ENCODE measurements around the gene ALDH1A3.
A peak's percentile ranks its signal among the peaks of the same experiment; 100 is the strongest.

Gene ALDH1A3

DNA sequence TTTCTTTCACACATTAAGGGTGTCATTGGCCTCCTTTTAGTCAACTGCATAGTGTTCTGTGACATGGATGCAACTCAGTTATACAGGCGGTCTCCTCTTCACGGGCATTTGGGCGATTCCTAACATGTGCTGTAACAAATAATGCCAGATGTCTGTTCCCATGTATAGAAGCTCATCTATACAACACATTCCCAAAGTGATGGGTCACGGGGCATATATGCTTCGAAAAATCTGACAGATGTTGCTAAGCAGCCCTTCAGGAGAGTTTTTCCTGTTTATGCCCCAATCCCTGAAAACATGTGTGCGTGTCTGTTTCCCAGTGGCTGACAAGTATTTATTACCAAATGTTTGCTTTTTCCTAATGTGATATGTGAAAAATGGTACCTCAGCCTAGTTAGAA, 65.4 kb downstream of the ALDH1A3 start:
- Histone ChIP-seq H3K27ac (ENCODE audit: low read depth in 2 of 2, low read length in 2 of 2) (no peak overlapping the region), H3K27me3 (ENCODE audit: control insufficient read depth in 2 of 2, insufficient read depth in 2 of 2, low read length in 2 of 2) (no peaks in the 10 kb centered on the region), H3K36me3 (ENCODE audit: control insufficient read depth in 2 of 2, insufficient read depth in 2 of 2, low read length in 2 of 2) (peaks cover 0 to 5% of the 10 kb centered on the region in 2 donors), H3K4me3 (ENCODE audit: low read length in 2 of 2) (no peak overlapping the region), H3K4me1 (ENCODE audit: control insufficient read depth in 2 of 2, insufficient read depth in 2 of 2, low read length in 2 of 2) (peaks cover 2 to 5% of the 10 kb centered on the region in 2 donors), H3K9ac (ENCODE audit: low read depth in 1 of 2, low read length in 2 of 2) (no peak overlapping the region), H3K9me3 (ENCODE audit: control insufficient read depth in 2 of 2, low read length in 2 of 2) (no peaks in the 10 kb centered on the region)

DNA sequence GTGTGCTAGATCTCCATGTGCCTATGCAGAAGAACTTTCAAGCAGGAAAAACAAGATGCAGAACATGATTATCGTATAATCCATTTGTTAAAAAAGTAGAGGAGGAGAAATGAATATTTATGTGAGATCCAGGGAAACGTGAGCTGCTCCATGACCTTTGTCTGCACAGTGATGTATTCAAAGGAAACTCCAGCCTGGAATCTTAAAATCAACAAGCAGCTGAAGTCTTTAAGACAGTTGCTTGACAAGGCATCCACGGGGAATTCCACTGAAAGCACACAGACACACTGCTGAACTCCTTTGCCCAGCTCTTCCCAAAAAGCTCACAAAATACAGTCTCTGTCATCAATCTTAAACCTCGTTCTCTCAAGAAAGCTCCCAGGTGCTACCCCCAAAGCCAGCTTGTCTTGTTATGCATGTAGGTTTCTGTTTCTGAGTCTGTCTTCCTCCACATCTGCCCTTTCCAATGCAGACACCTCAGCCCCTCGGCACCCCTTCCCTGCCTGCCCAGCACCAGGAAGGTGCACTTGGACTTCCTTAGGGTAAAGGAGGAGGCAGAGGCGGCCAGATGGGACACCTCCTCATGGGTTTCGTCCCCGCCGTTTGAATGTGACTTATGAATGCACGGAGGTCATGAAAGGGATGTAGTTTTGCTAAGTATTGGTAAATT, 68.3 kb downstream of the ALDH1A3 start:
- no peaks in the 10 kb centered on the region for H3K27me3 ChIP-seq (ENCODE audit: control insufficient read depth in 2 of 2, insufficient read depth in 2 of 2, low read length in 2 of 2)
- peak overlapping the region in 1 of 2 donors; percentile 8 for H3K9ac ChIP-seq (ENCODE audit: low read depth in 1 of 2, low read length in 2 of 2)
- H3K36me3 ChIP-seq (ENCODE audit: control insufficient read depth in 2 of 2, insufficient read depth in 2 of 2, low read length in 2 of 2): peaks cover 0 to 2% of the 10 kb centered on the region in 2 donors
- H3K4me3 ChIP-seq (ENCODE audit: low read length in 2 of 2): peak overlapping the region in 1 of 2 donors; percentile 28
- H3K27ac ChIP-seq (ENCODE audit: low read depth in 2 of 2, low read length in 2 of 2): peak overlapping the region in 1 of 2 donors; percentile 28
- H3K4me1 ChIP-seq (ENCODE audit: control insufficient read depth in 2 of 2, insufficient read depth in 2 of 2, low read length in 2 of 2): peaks cover 2 to 5% of the 10 kb centered on the region in 2 donors
- H3K9me3 ChIP-seq (ENCODE audit: control insufficient read depth in 2 of 2, low read length in 2 of 2): no peaks in the 10 kb centered on the region

DNA sequence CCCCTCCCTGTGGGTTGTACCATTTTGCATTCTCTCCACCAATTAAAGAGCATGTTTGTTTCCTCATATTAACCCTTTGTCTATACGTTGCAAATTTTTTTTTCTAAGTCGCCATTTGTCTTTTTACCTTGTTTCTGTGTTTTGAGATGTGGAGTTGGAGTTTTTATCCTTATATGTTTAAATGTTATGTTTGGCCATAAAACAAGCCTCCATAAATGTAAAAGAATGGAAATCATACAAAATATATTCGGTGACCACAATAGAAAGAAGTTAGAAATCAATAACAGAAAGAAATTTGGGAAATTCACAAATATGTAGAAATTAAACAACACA, 68.8 kb downstream of the ALDH1A3 start:
- H3K27me3 ChIP-seq (ENCODE audit: control insufficient read depth in 2 of 2, insufficient read depth in 2 of 2, low read length in 2 of 2): no peaks in the 10 kb centered on the region
- H3K9ac ChIP-seq (ENCODE audit: low read depth in 1 of 2, low read length in 2 of 2): no peak overlapping the region
- no peaks in the 10 kb centered on the region for H3K9me3 ChIP-seq (ENCODE audit: control insufficient read depth in 2 of 2, low read length in 2 of 2)
- H3K4me1 ChIP-seq (ENCODE audit: control insufficient read depth in 2 of 2, insufficient read depth in 2 of 2, low read length in 2 of 2): peaks cover 2 to 5% of the 10 kb centered on the region in 2 donors
- peak overlapping the region in 1 of 2 donors; percentile 28 for H3K27ac ChIP-seq (ENCODE audit: low read depth in 2 of 2, low read length in 2 of 2)
- H3K36me3 ChIP-seq (ENCODE audit: control insufficient read depth in 2 of 2, insufficient read depth in 2 of 2, low read length in 2 of 2): peaks cover 0 to 2% of the 10 kb centered on the region in 2 donors
- H3K4me3 ChIP-seq (ENCODE audit: low read length in 2 of 2): peak overlapping the region in 1 of 2 donors; percentile 28

DNA sequence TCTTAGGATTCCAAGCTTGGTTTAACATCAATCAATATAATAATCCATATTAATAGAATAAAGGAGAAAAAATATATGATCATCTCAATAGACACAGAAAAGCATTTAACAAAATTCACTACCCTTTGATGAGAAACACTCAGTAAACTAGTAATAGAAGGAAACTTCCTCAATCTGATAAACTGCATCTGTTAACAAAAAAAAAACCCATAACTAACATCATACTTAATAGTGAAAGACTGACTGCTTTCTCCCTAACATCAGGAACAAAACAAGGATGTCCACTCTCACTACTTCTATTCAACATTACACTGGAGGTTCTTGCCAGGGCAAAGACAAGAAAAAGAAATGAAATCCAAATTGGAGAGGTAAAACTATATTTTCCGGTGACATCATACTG, 70.1 kb downstream of the ALDH1A3 start:
- Histone ChIP-seq H3K9ac (ENCODE audit: low read depth in 1 of 2, low read length in 2 of 2) (no peak overlapping the region), H3K4me1 (ENCODE audit: control insufficient read depth in 2 of 2, insufficient read depth in 2 of 2, low read length in 2 of 2) (peaks cover 0 to 5% of the 10 kb centered on the region in 2 donors), H3K9me3 (ENCODE audit: control insufficient read depth in 2 of 2, low read length in 2 of 2) (no peaks in the 10 kb centered on the region), H3K36me3 (ENCODE audit: control insufficient read depth in 2 of 2, insufficient read depth in 2 of 2, low read length in 2 of 2) (peaks cover 0 to 2% of the 10 kb centered on the region in 2 donors), H3K4me3 (ENCODE audit: low read length in 2 of 2) (no peak overlapping the region), H3K27ac (ENCODE audit: low read depth in 2 of 2, low read length in 2 of 2) (no peak overlapping the region), H3K27me3 (ENCODE audit: control insufficient read depth in 2 of 2, insufficient read depth in 2 of 2, low read length in 2 of 2) (no peaks in the 10 kb centered on the region)

DNA sequence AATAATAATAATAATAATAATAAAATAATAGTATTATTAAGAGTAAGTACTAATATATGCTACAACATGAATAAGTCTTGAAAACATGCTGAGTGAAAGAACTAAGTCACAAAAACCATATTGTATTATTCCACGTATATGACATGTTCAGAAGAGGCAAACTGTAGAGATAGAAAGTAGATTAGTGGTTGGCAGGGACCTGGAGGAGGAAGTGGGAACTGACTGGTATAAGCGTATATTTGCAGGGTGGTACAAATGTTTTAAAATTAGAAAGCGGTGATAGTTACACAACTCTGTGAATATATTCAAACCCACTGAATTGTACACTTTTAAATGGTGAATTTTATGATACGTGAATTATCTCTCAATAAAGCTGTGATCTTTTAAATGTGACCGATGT, 72.3 kb downstream of the ALDH1A3 start:
- H3K4me3 ChIP-seq (ENCODE audit: low read length in 2 of 2): no peak overlapping the region
- peaks cover 0 to 5% of the 10 kb centered on the region in 2 donors for H3K4me1 ChIP-seq (ENCODE audit: control insufficient read depth in 2 of 2, insufficient read depth in 2 of 2, low read length in 2 of 2)
- no peak overlapping the region for H3K9ac ChIP-seq (ENCODE audit: low read depth in 1 of 2, low read length in 2 of 2)
- no peak overlapping the region for H3K27ac ChIP-seq (ENCODE audit: low read depth in 2 of 2, low read length in 2 of 2)
- H3K36me3 ChIP-seq (ENCODE audit: control insufficient read depth in 2 of 2, insufficient read depth in 2 of 2, low read length in 2 of 2): peaks cover 0 to 2% of the 10 kb centered on the region in 2 donors
- H3K27me3 ChIP-seq (ENCODE audit: control insufficient read depth in 2 of 2, insufficient read depth in 2 of 2, low read length in 2 of 2): no peaks in the 10 kb centered on the region
- H3K9me3 ChIP-seq (ENCODE audit: control insufficient read depth in 2 of 2, low read length in 2 of 2): no peaks in the 10 kb centered on the region

DNA sequence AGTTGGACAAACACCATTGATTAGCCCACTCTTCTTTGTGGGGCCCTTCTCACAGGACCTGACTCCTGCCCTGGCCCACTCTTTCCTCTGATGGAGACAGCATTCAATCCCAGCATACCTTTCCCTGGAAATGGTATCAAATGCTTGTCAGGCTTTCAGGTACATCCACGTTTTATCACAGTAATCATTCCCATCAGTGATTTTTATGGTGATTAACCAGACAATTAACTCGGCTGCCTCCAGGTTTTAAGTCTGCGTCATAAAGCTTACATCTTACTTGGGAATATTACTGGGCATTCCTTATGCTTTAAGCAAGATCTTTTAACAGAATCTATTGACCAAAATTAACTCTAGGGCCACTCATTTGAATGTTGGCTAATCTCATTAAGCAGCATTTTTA, 72.9 kb downstream of the ALDH1A3 start:
- Histone ChIP-seq H3K9me3 (ENCODE audit: control insufficient read depth in 2 of 2, low read length in 2 of 2) (no peaks in the 10 kb centered on the region), H3K27me3 (ENCODE audit: control insufficient read depth in 2 of 2, insufficient read depth in 2 of 2, low read length in 2 of 2) (no peaks in the 10 kb centered on the region), H3K9ac (ENCODE audit: low read depth in 1 of 2, low read length in 2 of 2) (no peak overlapping the region), H3K4me1 (ENCODE audit: control insufficient read depth in 2 of 2, insufficient read depth in 2 of 2, low read length in 2 of 2) (peaks cover 0 to 5% of the 10 kb centered on the region in 2 donors), H3K36me3 (ENCODE audit: control insufficient read depth in 2 of 2, insufficient read depth in 2 of 2, low read length in 2 of 2) (peaks cover 0 to 2% of the 10 kb centered on the region in 2 donors), H3K27ac (ENCODE audit: low read depth in 2 of 2, low read length in 2 of 2) (no peak overlapping the region), H3K4me3 (ENCODE audit: low read length in 2 of 2) (no peak overlapping the region)

DNA sequence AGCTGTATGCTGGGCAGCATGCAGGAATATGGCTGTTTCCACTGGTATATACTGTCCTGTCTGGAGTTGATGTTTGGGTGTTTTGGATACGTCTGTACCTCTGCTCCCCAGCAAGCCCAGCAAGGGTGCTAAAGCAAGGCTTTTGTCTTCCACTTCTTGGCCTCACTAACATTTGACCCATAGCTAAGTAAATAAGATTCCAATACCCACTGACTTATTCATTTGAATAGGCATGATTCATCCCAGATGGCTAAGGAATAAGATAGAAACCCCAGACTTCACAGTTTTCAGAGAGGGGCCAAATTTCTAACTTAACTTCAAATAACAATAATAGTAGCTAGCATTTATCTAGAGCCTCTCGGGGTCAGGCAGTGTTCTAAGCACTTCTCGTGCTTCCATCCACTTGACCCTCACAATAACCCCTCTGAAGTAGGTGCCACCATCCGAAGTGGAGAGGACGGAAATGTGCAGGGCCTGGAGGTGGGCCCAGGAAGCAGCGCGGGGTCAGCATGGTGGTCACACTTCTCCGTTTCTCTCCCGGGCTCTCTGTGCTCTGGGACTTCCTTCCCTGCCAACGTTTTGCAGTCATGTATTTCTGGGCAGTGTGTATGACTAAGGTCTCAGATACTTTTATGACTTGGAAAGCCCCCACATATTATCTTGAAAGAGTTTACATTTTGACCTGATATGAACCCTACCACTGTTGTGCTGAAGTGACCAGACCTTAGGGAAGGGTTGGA, 78.9 kb downstream of the ALDH1A3 start:
- H3K4me3 ChIP-seq (ENCODE audit: low read length in 2 of 2): no peak overlapping the region
- H3K36me3 ChIP-seq (ENCODE audit: control insufficient read depth in 2 of 2, insufficient read depth in 2 of 2, low read length in 2 of 2): peaks cover under 1 to 4% of the 10 kb centered on the region in 2 donors
- H3K9ac ChIP-seq (ENCODE audit: low read depth in 1 of 2, low read length in 2 of 2): no peak overlapping the region
- H3K4me1 ChIP-seq (ENCODE audit: control insufficient read depth in 2 of 2, insufficient read depth in 2 of 2, low read length in 2 of 2): no peaks in the 10 kb centered on the region
- H3K27ac ChIP-seq (ENCODE audit: low read depth in 2 of 2, low read length in 2 of 2): no peak overlapping the region
- H3K9me3 ChIP-seq (ENCODE audit: control insufficient read depth in 2 of 2, low read length in 2 of 2): no peaks in the 10 kb centered on the region
- no peaks in the 10 kb centered on the region for H3K27me3 ChIP-seq (ENCODE audit: control insufficient read depth in 2 of 2, insufficient read depth in 2 of 2, low read length in 2 of 2)

- H3K4me1 ChIP-seq (ENCODE audit: control insufficient read depth in 2 of 2, insufficient read depth in 2 of 2, low read length in 2 of 2): no peaks in the 10 kb centered on the region
- H3K9me3 ChIP-seq (ENCODE audit: control insufficient read depth in 2 of 2, low read length in 2 of 2): no peaks in the 10 kb centered on the region
- no peak overlapping the region for H3K4me3 ChIP-seq (ENCODE audit: low read length in 2 of 2)
- no peak overlapping the region for H3K9ac ChIP-seq (ENCODE audit: low read depth in 1 of 2, low read length in 2 of 2)
- no peak overlapping the region for H3K27ac ChIP-seq (ENCODE audit: low read depth in 2 of 2, low read length in 2 of 2)
- H3K36me3 ChIP-seq (ENCODE audit: control insufficient read depth in 2 of 2, insufficient read depth in 2 of 2, low read length in 2 of 2): peaks cover 2 to 7% of the 10 kb centered on the region in 2 donors
- H3K27me3 ChIP-seq (ENCODE audit: control insufficient read depth in 2 of 2, insufficient read depth in 2 of 2, low read length in 2 of 2): no peaks in the 10 kb centered on the region
Measured at GRCh38 chr15:100959066-100960050, 79.7 kb downstream of the ALDH1A3 start.

All from mucosa of rectum (tissue), 2 donors.